GM23248 (cell line): ENCODE results near the gene RHOBTB1. TPM values are rescaled to one million over a fixed set of nuclear protein-coding genes. Genes with fewer than 3 reads are reported as not detected.
A peak's percentile ranks its signal among the peaks of the same experiment; 100 is the strongest.

Experiments
- DNase-seq: peaks from one replicate; pipeline ENCODE4 v3.0.0-alpha.2; 2015
- H2AFZ ChIP-seq: fragments of 200-600 bp; sonication (generic); 2 replicates; pipeline ENCODE4 v1.6.1; 2016; ENCODE audit warnings: antibody characterized with exemption
- H3F3A ChIP-seq: fragments of 200-600 bp; sonication (generic); 2 replicates; pipeline ENCODE4 v1.6.1; 2016; ENCODE audit warnings: mild to moderate bottlenecking, antibody characterized with exemption, mixed run types; ENCODE audit not compliant: insufficient read depth
- H3K27ac ChIP-seq: fragments of 200-600 bp; sonication (generic); 2 replicates; pipeline ENCODE4 v1.5.1; 2016; ENCODE audit warnings: mild to moderate bottlenecking
- H3K27me3 ChIP-seq: fragments of 200-600 bp; sonication (generic); replicated peaks from 2 replicates; pipeline ENCODE4 v1.6.1; 2016; ENCODE audit warnings: mild to moderate bottlenecking; ENCODE audit not compliant: insufficient read depth
- H3K36me3 ChIP-seq: fragments of 200-600 bp; sonication (generic); 2 replicates; pipeline ENCODE4 v1.6.1; 2016; ENCODE audit warnings: low read depth, mild to moderate bottlenecking
- H3K4me1 ChIP-seq: fragments of 200-600 bp; sonication (generic); 2 replicates; pipeline ENCODE4 v1.6.1; 2016; ENCODE audit warnings: mild to moderate bottlenecking; ENCODE audit not compliant: insufficient read depth
- H3K4me2 ChIP-seq: fragments of 200-600 bp; sonication (generic); one replicate; pipeline ENCODE4 v1.6.1; 2016; ENCODE audit warnings: mild to moderate bottlenecking; ENCODE audit not compliant: unreplicated experiment
- H3K4me3 ChIP-seq: fragments of 200-600 bp; sonication (generic); 2 replicates; pipeline ENCODE4 v1.5.1; 2016; ENCODE audit warnings: mild to moderate bottlenecking
- H3K79me2 ChIP-seq: fragments of 200-600 bp; sonication (generic); 2 replicates; pipeline ENCODE4 v1.6.1; 2016; ENCODE audit warnings: mild to moderate bottlenecking; ENCODE audit not compliant: insufficient read depth
- H3K9ac ChIP-seq: fragments of 200-600 bp; sonication (generic); 2 replicates; pipeline ENCODE4 v1.6.1; 2016; ENCODE audit warnings: mild to moderate bottlenecking
- H3K9me2 ChIP-seq: fragments of 200-600 bp; sonication (generic); 2 replicates; pipeline ENCODE4 v1.6.1; 2016; ENCODE audit warnings: mixed run types, mild to moderate bottlenecking, moderate library complexity; ENCODE audit not compliant: insufficient read depth
- H3K9me3 ChIP-seq: fragments of 200-600 bp; sonication (generic); one replicate; pipeline ENCODE4 v1.6.1; 2017; ENCODE audit warnings: low read depth
- H4K20me1 ChIP-seq: fragments of 200-600 bp; sonication (generic); 2 replicates; pipeline ENCODE4 v1.6.0; 2016; ENCODE audit not compliant: insufficient read depth
- EZH2 ChIP-seq: fragments of 200-600 bp; sonication (generic); IDR thresholded peaks from 2 replicates; pipeline ENCODE4 v1.6.1; 2018; ENCODE audit warnings: antibody characterized with exemption, mild to moderate bottlenecking; ENCODE audit not compliant: insufficient read depth, poor library complexity, severe bottlenecking
- EZH2phosphoT487 ChIP-seq: fragments of 200-600 bp; sonication (generic); IDR thresholded peaks from 2 replicates; pipeline ENCODE4 v1.6.1; 2018; ENCODE audit warnings: antibody characterized with exemption, moderate library complexity, mild to moderate bottlenecking, low read depth; ENCODE audit not compliant: insufficient read depth
- WGBS, 2 experiments: methylation state at CpG; one replicate each; pipeline ENCODE4 v1.1.6; 2015 to 2017; ENCODE audit warnings: low lambda C conversion rate in 2 of 2, low coverage in 1 of 2; ENCODE audit errors: missing lambda C conversion rate in 2 of 2; 5-methylcytosine and 5-hydroxymethylcytosine counted together
- in situ Hi-C: fragments of 300-500 bp; cut with MboI; formaldehyde crosslinking; loops from 2 replicates; pipeline ENCODE4 v1.15.0; 2020
- polyA plus RNA-seq: library from polyadenylated mRNA; unstranded; fragments of >200 nt; fragmentation: Nextera tagmentation; extraction: Ambion mirVana; gene quantifications from 2 replicates; pipeline ENCODE4 v1.2.1, GENCODE V29; 2016
- total RNA-seq: library from RNA; depleted of rRNA; stranded (reverse); fragments of >200 nt; shearing (Covaris generic); gene quantifications from 2 replicates; pipeline ENCODE4 v1.2.3, GENCODE V29; 2014

RHOBTB1 gene
- total and polyA plus RNA-seq, 2 experiments from 2014 or later: 11.1 to 14.6 TPM

DNA sequence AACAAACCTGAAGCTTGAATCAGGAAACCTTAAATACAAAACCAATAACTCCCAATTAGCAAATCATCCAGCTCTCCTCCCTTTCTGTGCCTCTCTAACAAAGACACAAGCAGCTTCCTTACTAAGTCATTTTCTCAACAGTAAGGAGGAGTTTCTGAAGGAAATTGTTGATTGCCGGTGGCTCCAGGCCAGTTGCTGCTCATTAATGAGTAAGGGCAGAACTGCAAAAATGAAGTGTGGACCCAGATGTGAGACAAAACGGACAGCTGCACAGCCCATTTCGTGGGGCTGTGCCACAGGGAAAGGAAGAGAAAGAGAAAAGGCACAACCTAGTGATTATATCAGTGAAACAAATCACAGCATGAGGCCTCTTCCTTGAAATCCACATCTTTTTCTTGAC is 42.8 kb upstream of the RHOBTB1 start:
- Histone ChIP-seq H3F3A (no peaks in the 10 kb centered on the region), H3K4me2 (no peak overlapping the region), H3K27me3 (no peaks in the 10 kb centered on the region), H3K4me1 (no peaks in the 10 kb centered on the region), H3K27ac (no peak overlapping the region), H3K36me3 (no peaks in the 10 kb centered on the region), H3K79me2 (no peaks in the 10 kb centered on the region), H3K9me3 (no peaks in the 10 kb centered on the region), H4K20me1 (no peaks in the 10 kb centered on the region), H3K4me3 (no peak overlapping the region), H3K9ac (no peak overlapping the region), H3K9me2 (no peaks in the 10 kb centered on the region), H2AFZ (peak overlapping the region; percentile 41)
- no peak for DNase-seq
- WGBS, 2 experiments: 11 to 22% methylated on average over 3 of the region's 3 CpGs
- TF ChIP-seq EZH2: no peak
- TF ChIP-seq EZH2phosphoT487: no peak
- in situ Hi-C loops: no loop called here

DNA sequence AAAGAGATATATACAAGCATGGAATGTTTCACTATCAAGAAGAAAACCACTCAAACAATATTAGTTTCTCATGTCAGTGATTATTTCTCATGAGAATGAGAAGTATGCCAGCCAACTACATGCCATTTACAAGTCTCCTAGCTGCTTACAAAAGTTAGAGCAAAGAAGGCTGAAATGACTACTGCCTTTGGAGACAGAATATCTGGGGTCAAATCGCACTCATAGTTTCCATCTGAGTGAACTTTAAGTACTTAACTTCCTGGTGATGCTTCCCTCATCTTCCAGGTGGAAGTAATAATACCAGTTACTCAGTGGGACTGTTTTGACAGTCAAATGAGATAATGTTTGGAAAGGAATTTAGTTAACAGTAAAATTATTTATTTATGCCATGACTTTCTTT is 42.0 kb upstream of the RHOBTB1 start:
- H3K4me3 ChIP-seq: no peak overlapping the region
- no peak overlapping the region for H2AFZ ChIP-seq
- H3K9me2 ChIP-seq: no peaks in the 10 kb centered on the region
- H4K20me1 ChIP-seq: no peaks in the 10 kb centered on the region
- H3K9ac ChIP-seq: no peak overlapping the region
- TF ChIP-seq EZH2: no peak
- H3K79me2 ChIP-seq: no peaks in the 10 kb centered on the region
- peak; percentile 18 for DNase-seq
- H3K9me3 ChIP-seq: no peaks in the 10 kb centered on the region
- in situ Hi-C loops: no loop called here
- H3K36me3 ChIP-seq: no peaks in the 10 kb centered on the region
- H3K4me1 ChIP-seq: peaks cover 3% of the 10 kb centered on the region; the same call in 1 of the 2 replicates
- H3K4me2 ChIP-seq: no peak overlapping the region
- H3K27me3 ChIP-seq: no peaks in the 10 kb centered on the region
- no peaks in the 10 kb centered on the region for H3F3A ChIP-seq
- 90 to 97% methylated on average over 1 of the region's 1 CpG for WGBS, 2 experiments
- H3K27ac ChIP-seq: no peak overlapping the region

DNA sequence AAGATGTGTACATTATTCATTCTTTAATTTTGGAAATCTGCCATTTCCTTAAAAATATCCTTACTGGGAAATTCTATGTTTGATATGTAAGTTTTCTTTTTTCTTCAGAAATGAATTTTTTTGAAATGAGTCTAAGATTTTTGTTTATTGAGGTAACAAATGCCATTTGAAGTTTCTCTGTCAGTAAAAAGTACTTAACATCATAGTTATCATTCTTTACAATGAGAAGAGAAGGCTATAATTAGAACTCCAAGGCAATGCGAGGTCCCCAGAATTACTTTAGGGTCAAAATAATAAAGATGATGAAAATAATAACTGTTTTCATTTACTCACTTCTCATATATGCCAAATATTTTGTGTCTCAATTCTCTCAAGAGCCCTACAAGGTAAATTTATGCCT is 37.0 kb upstream of the RHOBTB1 start:
- 61 to 69% methylated on average over 1 of the region's 1 CpG for WGBS, 2 experiments
- H3K4me3 ChIP-seq: no peak overlapping the region
- DNase-seq: no peak
- H2AFZ ChIP-seq: no peak overlapping the region
- H3K36me3 ChIP-seq: no peaks in the 10 kb centered on the region
- no peak overlapping the region for H3K27ac ChIP-seq
- H3K9me3 ChIP-seq: no peaks in the 10 kb centered on the region
- H3K79me2 ChIP-seq: no peaks in the 10 kb centered on the region
- H3K4me2 ChIP-seq: no peak overlapping the region
- no peak overlapping the region for H3K9ac ChIP-seq
- H3F3A ChIP-seq: no peaks in the 10 kb centered on the region
- in situ Hi-C loops: no loop called here
- H3K9me2 ChIP-seq: no peaks in the 10 kb centered on the region
- TF ChIP-seq EZH2: no peak
- no peak for TF ChIP-seq EZH2phosphoT487
- no peaks in the 10 kb centered on the region for H3K27me3 ChIP-seq
- peaks cover 6% of the 10 kb centered on the region; the same call in 1 of the 2 replicates for H3K4me1 ChIP-seq
- H4K20me1 ChIP-seq: no peaks in the 10 kb centered on the region

DNA sequence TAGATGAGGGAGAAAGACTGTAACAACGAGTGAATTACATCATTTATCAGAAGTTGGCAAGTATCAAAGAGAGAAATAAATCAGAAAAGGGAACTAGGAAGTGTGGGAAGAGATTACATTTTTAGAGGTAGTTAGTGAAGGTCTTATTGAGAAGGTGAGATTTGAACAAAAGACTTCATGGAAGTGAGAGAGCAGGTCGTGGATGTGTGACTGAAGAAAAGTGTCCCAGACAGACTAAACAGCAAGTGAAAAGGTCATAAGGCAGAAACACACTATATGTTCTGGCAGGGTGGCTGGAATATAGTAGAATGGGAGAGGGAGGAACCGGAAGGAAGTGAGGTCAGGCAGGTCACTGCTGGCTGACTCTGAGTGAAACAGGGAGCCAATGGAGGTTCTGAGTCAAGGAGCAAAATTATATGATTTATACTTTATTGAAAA is 35.7 kb upstream of the RHOBTB1 start:
- 55 to 73% methylated on average over 3 of the region's 3 CpGs for WGBS, 2 experiments
- Histone ChIP-seq H3F3A (peaks cover 4% of the 10 kb centered on the region; the same call in 1 of the 2 replicates), H3K4me3 (no peak overlapping the region), H3K79me2 (no peaks in the 10 kb centered on the region), H3K9me2 (no peaks in the 10 kb centered on the region), H3K9me3 (no peaks in the 10 kb centered on the region), H3K36me3 (no peaks in the 10 kb centered on the region), H4K20me1 (no peaks in the 10 kb centered on the region), H3K9ac (no peak overlapping the region), H3K4me1 (peaks cover 14% of the 10 kb centered on the region), H2AFZ (no peak overlapping the region), H3K27me3 (no peaks in the 10 kb centered on the region), H3K4me2 (no peak overlapping the region), H3K27ac (no peak overlapping the region)
- in situ Hi-C loops: no loop called here
- no peak for DNase-seq
- TF ChIP-seq EZH2 (no peak), EZH2phosphoT487 (no peak)
